AG04450 (cell line): ENCODE results near the gene GSTA4. TPM values are rescaled to one million over a fixed set of nuclear protein-coding genes. Genes with fewer than 3 reads are reported as not detected.

Source experiments
- CTCF ChIA-PET: fragments of 300-600, 350-600 bp; formaldehyde crosslinking; extraction: SDS; loops from one replicate; lab custom pipeline; 2022; ENCODE audit warnings: antibody characterized with exemption, inconsistent platforms; lab: Charles Lee
- POLR2A ChIA-PET: fragments of 350-600 bp; formaldehyde crosslinking; extraction: SDS; loops from one replicate; lab custom pipeline; 2021; ENCODE audit warnings: antibody characterized with exemption, inconsistent platforms; lab: Yijun Ruan, JAX
- DNase-seq: peaks from one replicate; pipeline ENCODE4 v3.0.0-alpha.2; 2011; ENCODE audit warnings: low read depth, low spot score
- H3K27ac ChIP-seq: one replicate; pipeline ENCODE4 v1.5.1; 2012; ENCODE audit warnings: low read depth, low read length, control low read depth
- H3K27me3 ChIP-seq: one replicate; pipeline ENCODE4 v1.6.0; 2012; ENCODE audit warnings: low read length; ENCODE audit not compliant: control insufficient read depth, insufficient read depth
- H3K4me3 ChIP-seq: 2 replicates; pipeline ENCODE4 v1.5.1; 2011; ENCODE audit warnings: mild to moderate bottlenecking, low read depth, low read length, control low read depth
- H3K9me3 ChIP-seq: 2 replicates; pipeline ENCODE4 v1.5.1; 2012; ENCODE audit warnings: low read length; ENCODE audit not compliant: control insufficient read depth, insufficient read depth
- CTCF ChIP-seq: IDR thresholded peaks from 2 replicates; pipeline ENCODE4 v1.5.1; 2011; ENCODE audit warnings: low read depth, low read length, control low read depth, inconsistent platforms
- polyA plus RNA-seq: library from polyadenylated mRNA; depleted of rRNA; stranded (reverse); fragments of >200 nt; gene quantifications from 2 replicates; pipeline ENCODE4 v1.2.3, GENCODE V29; 2011

The GSTA4 gene
- polyA plus RNA-seq, 1 experiment: 76.7 TPM

- no peak for DNase-seq
- TF ChIP-seq CTCF: no peak
- CTCF ChIA-PET: interaction anchor here (2.2 kb wide), 1 partner anchor 10 kb away, joined by 11 read pairs; the partner anchor contains the start of gene GSTA4
- H3K9me3 ChIP-seq: no peaks in the 10 kb centered on the region
- no peaks in the 10 kb centered on the region for H3K27me3 ChIP-seq
- POLR2A ChIA-PET: no interaction called here
- no peak overlapping the region for H3K27ac ChIP-seq
- no peak overlapping the region for H3K4me3 ChIP-seq
Measured at GRCh38 chr6:52984247-52984646, 10.8 kb downstream of the GSTA4 start.

GRCh38 chr6:52983159-52983848 is 11.8 kb downstream of the GSTA4 start:
- POLR2A ChIA-PET: no interaction called here
- no peak overlapping the region for H3K27ac ChIP-seq
- no peak overlapping the region for H3K4me3 ChIP-seq
- no peak for TF ChIP-seq CTCF
- no peaks in the 10 kb centered on the region for H3K9me3 ChIP-seq
- CTCF ChIA-PET: interaction anchor here (2.2 kb wide), 1 partner anchor 11 kb away, joined by 11 read pairs; the partner anchor contains the start of gene GSTA4
- DNase-seq: no peak
- H3K27me3 ChIP-seq: no peaks in the 10 kb centered on the region

GRCh38 chr6:52982680-52983079 is 12.4 kb downstream of the GSTA4 start:
- TF ChIP-seq CTCF: no peak
- H3K9me3 ChIP-seq: no peaks in the 10 kb centered on the region
- DNase-seq: no peak
- ChIA-PET CTCF (interaction anchor here (2.2 kb wide), 1 partner anchor 12 kb away, joined by 11 read pairs; the partner anchor contains the start of gene GSTA4), POLR2A (no interaction called here)
- H3K27ac ChIP-seq: no peak overlapping the region
- H3K4me3 ChIP-seq: no peak overlapping the region
- no peaks in the 10 kb centered on the region for H3K27me3 ChIP-seq

GRCh38 chr6:52981222-52981900 is 13.7 kb downstream of the GSTA4 start:
- CTCF ChIA-PET: interaction anchor here (2.5 kb wide), 1 partner anchor 13 kb away, joined by 18 read pairs; the partner anchor contains the start of gene GSTA4
- TF ChIP-seq CTCF: no peak

GRCh38 chr6:52976591-52977035 is 18.5 kb downstream of the GSTA4 start:
- H3K9me3 ChIP-seq: no peaks in the 10 kb centered on the region
- ChIA-PET POLR2A (no interaction called here), CTCF (interaction anchor here (1.0 to 1.4 kb wide), 2 partner anchors 18 to 94 kb away, joined by 3 to 7 read pairs; partner anchors contain the start of gene GSTA4)
- no peak overlapping the region for H3K27ac ChIP-seq
- no peak overlapping the region for H3K4me3 ChIP-seq
- no peak for TF ChIP-seq CTCF
- H3K27me3 ChIP-seq: no peaks in the 10 kb centered on the region
- DNase-seq: no peak

More at GRCh38 chr6:52981222-52981900, 13.7 kb downstream of the GSTA4 start:
- Histone ChIP-seq H3K27ac (no peak overlapping the region), H3K9me3 (no peaks in the 10 kb centered on the region), H3K27me3 (no peaks in the 10 kb centered on the region), H3K4me3 (no peak overlapping the region)
- POLR2A ChIA-PET: no interaction called here
- DNase-seq: no peak
